PC-3 (cell line): Measurements from ENCODE around the gene MAP1S. TPM values are rescaled to one million over a fixed set of nuclear protein-coding genes. Genes with fewer than 3 reads are reported as not detected.

Source experiments
- ATAC-seq: fragments of 200-7000 bp; cut with Tn5 transposase; 2 replicates; pipeline ENCODE4 v1.9.1; 2020; ENCODE audit warnings: mild to moderate bottlenecking, moderate library complexity
- BruUV-seq: library from RNA; stranded (reverse); fragments of 400-500 nt; replicated peaks from 2 replicates; lab custom pipeline; 2021; lab: Mats Ljungman, UMichigan
- CTCF ChIA-PET: fragments of 300-600 bp; sonication (Branson Sonifier 250); formaldehyde crosslinking; loops from one replicate; lab custom pipeline; 2022; ENCODE audit warnings: antibody characterized with exemption; lab: Charles Lee
- POLR2A ChIA-PET: fragments of 300-600 bp; sonication (Branson Sonifier 250); formaldehyde crosslinking; loops from one replicate; lab custom pipeline; 2022; ENCODE audit warnings: antibody characterized with exemption; ENCODE audit not compliant: unreplicated experiment; lab: Charles Lee
- DNase-seq: peaks from one replicate; pipeline ENCODE4 v3.0.0-alpha.2; 2015
- H2AFZ ChIP-seq: fragments of 300-600 bp; sonication (generic); 2 replicates; pipeline ENCODE4 v1.6.0; 2016; ENCODE audit warnings: antibody characterized with exemption, low read length
- H3F3A ChIP-seq: fragments of 300-600 bp; sonication (generic); one replicate; pipeline ENCODE4 v1.6.0; 2017; ENCODE audit warnings: antibody characterized with exemption, low read length, control low read depth, mild to moderate bottlenecking; ENCODE audit not compliant: unreplicated experiment
- H3K27ac ChIP-seq: fragments of 300-600 bp; sonication (generic); 2 replicates; pipeline ENCODE4 v1.5.1; 2016; ENCODE audit warnings: mild to moderate bottlenecking, low read length
- H3K27me3 ChIP-seq: fragments of 300-600 bp; sonication (generic); 2 replicates; pipeline ENCODE4 v1.6.1; 2016; ENCODE audit warnings: low read length, mixed read lengths
- H3K36me3 ChIP-seq: fragments of 300-600 bp; sonication (generic); 2 replicates; pipeline ENCODE4 v1.6.1; 2016; ENCODE audit warnings: low read depth, mixed run types, low read length, mixed read lengths
- H3K4me1 ChIP-seq: fragments of 300-600 bp; sonication (generic); 2 replicates; pipeline ENCODE4 v1.5.1; 2016; ENCODE audit warnings: low read length; ENCODE audit not compliant: insufficient read depth
- H3K4me2 ChIP-seq: fragments of 300-600 bp; sonication (generic); 2 replicates; pipeline ENCODE4 v1.6.0; 2016; ENCODE audit warnings: low read length
- H3K4me3 ChIP-seq: fragments of 300-600 bp; sonication (generic); 2 replicates; pipeline ENCODE4 v1.5.1; 2016; ENCODE audit warnings: mild to moderate bottlenecking, low read length, mixed read lengths
- H3K79me2 ChIP-seq: fragments of 300-600 bp; sonication (generic); 2 replicates; pipeline ENCODE4 v1.6.1; 2017; ENCODE audit warnings: low read length, mixed read lengths
- H3K9ac ChIP-seq: fragments of 300-600 bp; sonication (generic); 2 replicates; pipeline ENCODE4 v1.6.0; 2016; ENCODE audit warnings: mild to moderate bottlenecking, low read length
- H3K9me2 ChIP-seq: fragments of 300-600 bp; sonication (generic); replicated peaks from 2 replicates; pipeline ENCODE4 v1.6.1; 2016; ENCODE audit warnings: mixed run types, low read length, mixed read lengths
- H3K9me3 ChIP-seq: fragments of 300-600 bp; sonication (generic); 2 replicates; pipeline ENCODE4 v1.6.1; 2016; ENCODE audit warnings: low read length, mixed read lengths
- H4K20me1 ChIP-seq: fragments of 300-600 bp; sonication (generic); 2 replicates; pipeline ENCODE4 v1.6.1; 2016; ENCODE audit warnings: low read length, mixed read lengths
- EZH2 ChIP-seq: fragments of 300-600 bp; sonication (generic); IDR thresholded peaks from one replicate; pipeline ENCODE4 v1.6.1; 2017; ENCODE audit warnings: antibody characterized with exemption, mild to moderate bottlenecking, low read length; ENCODE audit not compliant: unreplicated experiment
- EZH2phosphoT487 ChIP-seq: fragments of 300-600 bp; sonication (generic); IDR thresholded peaks from 2 replicates; pipeline ENCODE4 v1.6.1; 2018; ENCODE audit warnings: mild to moderate bottlenecking, antibody characterized with exemption, low read length, borderline replicate concordance
- intact Hi-C: fragments of 100-400 bp; cut with micrococcal nuclease; formaldehyde crosslinking; loops from 2 replicates; pipeline ENCODE4 v1.9.0; 2023
- total RNA-seq: library from RNA; depleted of rRNA; stranded (reverse); fragments of >200 nt; gene quantifications from 2 replicates; pipeline ENCODE4 v1.2.3, GENCODE V29; 2014
- TF ChIP-seq, protein P1 (sequence below): fragments of 300-600 bp; sonication (generic); conservative IDR thresholded peaks from 2 replicates; pipeline ENCODE4 v1.5.1; 2017; ENCODE audit warnings: antibody characterized with exemption, low read depth, mild to moderate bottlenecking, low read length

Gene MAP1S
- total RNA-seq, 1 experiment from 2014 or later = 25.4 TPM

DNA sequence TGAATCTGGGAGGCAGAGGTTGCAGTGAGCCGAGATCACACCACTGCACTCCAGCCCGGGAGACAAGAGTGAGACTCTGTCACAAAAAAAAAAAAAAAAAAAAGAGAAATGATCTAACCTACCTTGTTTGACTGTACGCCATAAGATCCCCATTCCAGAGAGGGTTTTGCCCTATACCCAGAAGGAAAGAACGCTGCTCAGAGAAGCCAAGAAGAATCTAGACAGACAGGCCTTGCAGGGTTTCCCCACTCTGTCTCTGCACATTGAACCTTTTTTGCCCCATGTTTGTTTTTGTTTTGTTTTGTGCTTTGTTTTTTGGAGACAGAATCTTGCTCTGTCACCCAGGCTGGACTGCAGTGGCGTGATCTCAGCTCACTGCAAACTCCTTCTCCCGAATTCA is 7.4 kb upstream of the MAP1S start:
- POLR2A ChIA-PET = no interaction called here
- no peak overlapping the region for H3K4me3 ChIP-seq
- H3K9me3 ChIP-seq = no peaks in the 10 kb centered on the region
- H3K4me2 ChIP-seq = no peak overlapping the region
- intact Hi-C loops = no loop called here
- ATAC-seq (no peak), DNase-seq (no peak)
- no peaks in the 10 kb centered on the region for H3K4me1 ChIP-seq
- no peaks in the 10 kb centered on the region for H3K27me3 ChIP-seq
- TF ChIP-seq EZH2phosphoT487 (no peak), EZH2 (no peak)
- TF ChIP-seq, protein P1, sequence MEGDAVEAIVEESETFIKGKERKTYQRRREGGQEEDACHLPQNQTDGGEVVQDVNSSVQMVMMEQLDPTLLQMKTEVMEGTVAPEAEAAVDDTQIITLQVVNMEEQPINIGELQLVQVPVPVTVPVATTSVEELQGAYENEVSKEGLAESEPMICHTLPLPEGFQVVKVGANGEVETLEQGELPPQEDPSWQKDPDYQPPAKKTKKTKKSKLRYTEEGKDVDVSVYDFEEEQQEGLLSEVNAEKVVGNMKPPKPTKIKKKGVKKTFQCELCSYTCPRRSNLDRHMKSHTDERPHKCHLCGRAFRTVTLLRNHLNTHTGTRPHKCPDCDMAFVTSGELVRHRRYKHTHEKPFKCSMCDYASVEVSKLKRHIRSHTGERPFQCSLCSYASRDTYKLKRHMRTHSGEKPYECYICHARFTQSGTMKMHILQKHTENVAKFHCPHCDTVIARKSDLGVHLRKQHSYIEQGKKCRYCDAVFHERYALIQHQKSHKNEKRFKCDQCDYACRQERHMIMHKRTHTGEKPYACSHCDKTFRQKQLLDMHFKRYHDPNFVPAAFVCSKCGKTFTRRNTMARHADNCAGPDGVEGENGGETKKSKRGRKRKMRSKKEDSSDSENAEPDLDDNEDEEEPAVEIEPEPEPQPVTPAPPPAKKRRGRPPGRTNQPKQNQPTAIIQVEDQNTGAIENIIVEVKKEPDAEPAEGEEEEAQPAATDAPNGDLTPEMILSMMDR = no peak
- no peaks in the 10 kb centered on the region for H3K36me3 ChIP-seq
- BruUV-seq = no TSS peak
- H2AFZ ChIP-seq = no peak overlapping the region
- CTCF ChIA-PET = no interaction called here
- no peaks in the 10 kb centered on the region for H3F3A ChIP-seq
- no peaks in the 10 kb centered on the region for H3K79me2 ChIP-seq
- H3K27ac ChIP-seq = no peak overlapping the region
- no peak overlapping the region for H3K9ac ChIP-seq
- no peaks in the 10 kb centered on the region for H4K20me1 ChIP-seq
- H3K9me2 ChIP-seq = no peaks in the 10 kb centered on the region

DNA sequence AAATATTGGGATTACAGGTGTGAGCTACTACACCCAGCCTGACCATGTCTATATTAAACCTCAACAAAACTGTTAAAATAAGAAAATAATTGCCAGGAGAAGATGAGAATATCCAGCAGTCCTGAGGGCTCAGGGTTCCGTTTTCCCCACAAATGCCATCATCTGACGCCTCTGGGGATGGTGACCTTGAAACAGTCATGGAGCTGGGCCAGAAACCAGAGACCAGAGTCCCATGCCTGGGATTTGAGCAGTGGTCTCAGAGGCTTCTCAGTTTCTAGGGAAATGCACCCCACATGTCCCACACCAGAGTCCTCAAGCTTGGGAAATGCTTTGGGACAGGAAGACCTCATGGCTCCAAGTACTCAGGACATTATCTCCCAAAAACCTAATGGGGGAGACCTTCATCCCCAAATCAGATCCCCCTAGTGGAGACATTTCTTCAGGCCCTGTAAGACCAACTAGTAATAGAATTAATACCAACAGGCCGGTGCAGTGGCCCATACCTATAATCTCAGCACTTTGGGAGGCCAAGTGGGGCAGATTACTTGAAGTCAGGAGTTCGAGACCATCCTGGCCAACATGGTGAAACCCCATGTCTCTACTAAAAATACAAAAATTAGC is 2.9 kb upstream of the MAP1S start:
- Histone ChIP-seq H3K4me2 (no peak overlapping the region), H3K79me2 (peaks cover 18% of the 10 kb centered on the region), H3K9me3 (no peaks in the 10 kb centered on the region), H3K9ac (no peak overlapping the region), H2AFZ (no peak overlapping the region), H3K4me1 (peaks cover 19% of the 10 kb centered on the region), H4K20me1 (peaks cover 14% of the 10 kb centered on the region; the same call in 1 of the 2 replicates), H3K4me3 (no peak overlapping the region), H3K9me2 (no peaks in the 10 kb centered on the region), H3K36me3 (no peaks in the 10 kb centered on the region), H3K27ac (no peak overlapping the region), H3F3A (no peaks in the 10 kb centered on the region), H3K27me3 (no peaks in the 10 kb centered on the region)
- no peak for ATAC-seq
- ChIA-PET CTCF (no interaction called here), POLR2A (no interaction called here)
- DNase-seq = no peak
- intact Hi-C loops = no loop called here
- no TSS peak for BruUV-seq
- TF ChIP-seq EZH2 = no peak
- TF ChIP-seq, protein P1 = peak; percentile 45; the same call in 1 of the 2 replicates

DNA sequence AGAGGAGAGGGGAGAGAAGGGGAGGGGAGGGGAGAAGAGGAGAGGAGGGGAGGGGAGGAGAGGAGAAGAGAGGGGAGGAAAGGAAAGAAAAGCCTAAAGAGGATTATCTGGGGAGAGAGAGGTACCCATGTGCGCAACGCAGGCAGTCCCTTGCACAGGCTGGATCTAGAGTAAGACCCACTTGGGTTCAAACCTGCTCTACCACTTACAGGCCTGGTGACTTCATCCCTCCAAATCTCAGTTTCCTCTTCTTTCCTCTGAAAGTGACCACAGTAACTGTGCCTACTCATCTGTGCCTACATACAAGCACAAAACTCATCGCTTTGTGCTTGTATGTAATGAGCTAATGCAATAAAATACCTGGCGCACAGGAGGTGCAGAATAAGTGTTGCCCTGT is 732 bp upstream of the MAP1S start:
- Histone ChIP-seq H4K20me1 (peaks cover 14% of the 10 kb centered on the region; the same call in 1 of the 2 replicates), H2AFZ (peak overlapping the region; percentile 95), H3K36me3 (no peaks in the 10 kb centered on the region), H3K9ac (no peak overlapping the region), H3K27ac (no peak overlapping the region), H3K4me2 (peak overlapping the region; percentile 97), H3K9me2 (no peaks in the 10 kb centered on the region), H3K9me3 (no peaks in the 10 kb centered on the region), H3K4me3 (peak overlapping the region; percentile 99; the same call in 1 of the 2 replicates), H3K27me3 (no peaks in the 10 kb centered on the region), H3K79me2 (peaks cover 24% of the 10 kb centered on the region), H3K4me1 (peaks cover 25% of the 10 kb centered on the region), H3F3A (no peaks in the 10 kb centered on the region)
- intact Hi-C loops = no loop called here
- no peak for TF ChIP-seq EZH2phosphoT487
- no peak for TF ChIP-seq EZH2
- TF ChIP-seq, protein P1 = no peak
- POLR2A ChIA-PET = no interaction called here
- BruUV-seq = no TSS peak
- ATAC-seq (no peak), DNase-seq (peak; percentile 23)
- CTCF ChIA-PET = interaction anchor here (1.7 kb wide), 1 partner anchor 48 kb away, joined by 8 read pairs; no protein-coding TSS in a partner anchor
